A549 (cell line): ENCODE data around the gene REEP6. TPM values are rescaled to one million over a fixed set of nuclear protein-coding genes. Genes with fewer than 3 reads are reported as not detected.

Source experiments
- ATAC-seq, 2 experiments: fragments of 200-7000 bp in 1 of 2; fragments of >200 bp in 1 of 2; cut with Nextera tagmentation in 1 of 2; cut with Tn5 transposase in 1 of 2; 3 replicates each; pipeline versions ENCODE4 v1.8.0 to v1.9.1; 2018 to 2020; ENCODE audit warnings: mild to moderate bottlenecking in 1 of 2, moderate library complexity in 1 of 2
- CTCF ChIA-PET: fragments of 300-600 bp; sonication (Branson Sonifier 250); formaldehyde crosslinking; extraction: SDS; loops from one replicate; lab custom pipeline; 2021; ENCODE audit warnings: antibody characterized with exemption, inconsistent platforms; lab: Yijun Ruan, JAX
- POLR2A ChIA-PET: fragments of 350-600 bp; formaldehyde crosslinking; extraction: SDS; loops from one replicate; lab custom pipeline; 2021; ENCODE audit warnings: antibody characterized with exemption, inconsistent platforms; lab: Yijun Ruan, JAX
- DNase-seq, 2 experiments: peaks; one replicate each; pipeline versions ENCODE4 v3.0.0 to v3.0.0-alpha.2; 2011 to 2016; ENCODE audit warnings: low read depth in 1 of 2, low spot score in 1 of 2
- FAIRE-seq: peaks from 2 replicates; lab custom pipeline; 2011; peaks lifted over from hg19 to GRCh38; lab: Jason Lieb, UNC
- H3K27ac ChIP-seq, 2 experiments: fragments of >200 bp; sonication (Bioruptor Twin); formaldehyde crosslinking; 3 replicates each; pipeline ENCODE4 v1.5.1; 2016 to 2017
- H3K4me1 ChIP-seq: fragments of >200 bp; sonication (Bioruptor Twin); formaldehyde crosslinking; 3 replicates; pipeline ENCODE4 v1.6.1; 2016
- H3K4me2 ChIP-seq: fragments of >200 bp; sonication (Bioruptor Twin); formaldehyde crosslinking; 3 replicates; pipeline ENCODE4 v1.6.1; 2016
- H3K4me3 ChIP-seq: fragments of >200 bp; sonication (Bioruptor Twin); formaldehyde crosslinking; 3 replicates; pipeline ENCODE4 v1.5.1; 2016
- H3K9me3 ChIP-seq: fragments of >200 bp; sonication (Bioruptor Twin); formaldehyde crosslinking; 3 replicates; pipeline ENCODE4 v1.6.1; 2016
- CBX8 ChIP-seq: fragments of 200-600 bp; sonication (generic); IDR thresholded peaks from 2 replicates; pipeline ENCODE4 v1.6.1; 2016
- CTCF ChIP-seq: fragments of >200 bp; sonication (Bioruptor Twin); formaldehyde crosslinking; IDR thresholded peaks from 3 replicates; pipeline ENCODE4 v1.5.1; 2016
- EHF ChIP-seq: fragments of 250-450 bp; sonication (Bioruptor Pico); IDR thresholded peaks from 2 replicates; pipeline ENCODE4 v1.5.0; 2020; ENCODE audit warnings: mild to moderate bottlenecking
- FOXS1 ChIP-seq: fragments of 250-450 bp; sonication (Bioruptor Pico); IDR thresholded peaks from 2 replicates; pipeline ENCODE4 v1.5.0; 2020; ENCODE audit warnings: mild to moderate bottlenecking, moderate library complexity
- GATA3 ChIP-seq: IDR thresholded peaks from 2 replicates; pipeline ENCODE4 v1.6.1; 2012; ENCODE audit warnings: borderline replicate concordance
- HDAC2 ChIP-seq: fragments of 200-600 bp; sonication (generic); IDR thresholded peaks from 2 replicates; pipeline ENCODE4 v1.6.1; 2016
- HES2 ChIP-seq: fragments of >200 bp; sonication (Bioruptor Twin); formaldehyde crosslinking; IDR thresholded peaks from 2 replicates; pipeline ENCODE4 v1.6.1; 2016
- HOXA7 ChIP-seq: fragments of 250-450 bp; sonication (Bioruptor Pico); IDR thresholded peaks from 2 replicates; pipeline ENCODE4 v1.5.0; 2020; ENCODE audit warnings: mild to moderate bottlenecking, moderate library complexity
- NFE2L2 ChIP-seq: fragments of 150-350 bp; conservative IDR thresholded peaks from 2 replicates; pipeline ENCODE4 v1.6.1; 2014; ENCODE audit warnings: low read length
- NPAS2 ChIP-seq: fragments of 250-450 bp; sonication (Bioruptor Pico); IDR thresholded peaks from 2 replicates; pipeline ENCODE4 v1.8.0; 2022; ENCODE audit warnings: mild to moderate bottlenecking, moderate library complexity, borderline replicate concordance
- NR3C1 ChIP-seq: fragments of >200 bp; sonication (Bioruptor Twin); formaldehyde crosslinking; IDR thresholded peaks from 3 replicates; pipeline ENCODE4 v1.6.1; 2017
- RAD21 ChIP-seq, 2 experiments: fragments of >200 bp in 1 of 2; sonication (Bioruptor Twin) in 1 of 2; formaldehyde crosslinking in 1 of 2; IDR thresholded peaks in 1 of 2; conservative IDR thresholded peaks in 1 of 2; 2 replicates in 1 of 2; 3 replicates in 1 of 2; pipeline ENCODE4 v1.6.1; 2012 to 2018; ENCODE audit warnings: inconsistent platforms in 1 of 2
- RCOR1 ChIP-seq: fragments of 150-350 bp; IDR thresholded peaks from 2 replicates; pipeline ENCODE4 v1.6.1; 2014; ENCODE audit warnings: antibody characterized with exemption, low read length, low read depth
- RNF2 ChIP-seq: fragments of 200-600 bp; sonication (generic); IDR thresholded peaks from 2 replicates; pipeline ENCODE4 v1.6.1; 2016; ENCODE audit warnings: low read depth, mild to moderate bottlenecking, antibody characterized with exemption, moderate library complexity, borderline replicate concordance
- SMC3 ChIP-seq: fragments of >200 bp; sonication (Bioruptor Twin); formaldehyde crosslinking; IDR thresholded peaks from 3 replicates; pipeline ENCODE4 v1.6.1; 2018; ENCODE audit warnings: inconsistent platforms
- TFCP2L1 ChIP-seq: fragments of 250-450 bp; sonication (Bioruptor Pico); IDR thresholded peaks from 2 replicates; pipeline ENCODE4 v1.5.0; 2021; ENCODE audit warnings: mild to moderate bottlenecking
- USF2 ChIP-seq: fragments of 450-650 bp; IDR thresholded peaks from 2 replicates; pipeline ENCODE4 v1.6.1; 2014; ENCODE audit warnings: antibody characterized with exemption
- ZFP36 ChIP-seq: fragments of 450-650 bp; IDR thresholded peaks from 2 replicates; pipeline ENCODE4 v1.6.1; 2014; ENCODE audit warnings: borderline replicate concordance; ENCODE audit not compliant: partially characterized antibody
- ZSCAN20 ChIP-seq: fragments of 250-450 bp; sonication (Bioruptor Pico); IDR thresholded peaks from 2 replicates; pipeline ENCODE4 v1.8.0; 2022; ENCODE audit warnings: mild to moderate bottlenecking, moderate library complexity
- WGBS: methylation state at CpG from one replicate; pipeline ENCODE4 v1.1.6; 2017; ENCODE audit errors: missing lambda C conversion rate; 5-methylcytosine and 5-hydroxymethylcytosine counted together
- polyA plus RNA-seq, 4 experiments: library from polyadenylated mRNA; depleted of rRNA in 3 of 4; stranded (reverse); fragments of >200 nt; fragmentation: RNase III in 1 of 4; extraction: RNeasy Plus Mini Kit Qiagen cat#74134 plus additional on column Dnase treatment in 1 of 4; gene quantifications; 2 replicates in 3 of 4; 3 replicates in 1 of 4; pipeline ENCODE4 v1.2.3, GENCODE V29; 2011 to 2017
- TF ChIP-seq, protein P1 (sequence below): IDR thresholded peaks from 2 replicates; pipeline ENCODE4 v1.6.1; 2012; ENCODE audit warnings: low read depth, borderline replicate concordance
- TF ChIP-seq, protein P2 (sequence below): fragments of 200-600 bp; sonication (generic); IDR thresholded peaks from 2 replicates; pipeline ENCODE4 v1.6.1; 2016; ENCODE audit warnings: antibody characterized with exemption, mild to moderate bottlenecking, moderate library complexity

REEP6 gene
- polyA plus RNA-seq, 2 of the 4 experiments (the other 2 are of a cell fraction), result 1.8 to 4.8 TPM

DNA sequence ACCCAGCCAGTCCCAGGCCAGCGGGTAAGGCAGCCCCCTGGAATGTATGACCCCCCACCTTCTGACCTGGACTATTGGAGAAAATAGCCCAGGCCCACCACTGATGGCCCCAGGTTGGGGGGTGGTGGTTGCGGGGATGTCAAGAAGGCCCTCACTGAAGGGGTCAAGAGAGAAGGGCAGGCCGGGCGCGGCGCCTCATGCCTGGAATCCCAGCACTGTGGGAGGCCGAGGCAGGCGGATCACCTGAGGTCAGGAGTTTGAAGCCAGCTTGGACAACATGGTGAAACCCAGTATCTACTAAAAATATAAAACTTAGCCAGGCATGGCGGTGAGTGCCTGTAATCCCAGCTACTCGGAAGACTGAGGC lies 23.3 kb downstream of the REEP6 start:
- H3K4me2 ChIP-seq, result no peak overlapping the region
- H3K27ac ChIP-seq, result peak overlapping the region in 1 of 2 experiments; percentile 95; a peak in 1 of 6 replicates
- CTCF ChIA-PET, result interaction anchor here (0.6 to 1.6 kb wide), 8 partner anchors 13 to 313 kb away, joined by 3 to 6 read pairs (median 4); no protein-coding TSS in a partner anchor
- FAIRE-seq, result no peak
- TF ChIP-seq TFCP2L1 (no peak), EHF (CRISPR knock-in tag) (no peak), SMC3 (no peak), NFE2L2 (no peak), CBX8 (no peak)
- TF ChIP-seq, protein P1, sequence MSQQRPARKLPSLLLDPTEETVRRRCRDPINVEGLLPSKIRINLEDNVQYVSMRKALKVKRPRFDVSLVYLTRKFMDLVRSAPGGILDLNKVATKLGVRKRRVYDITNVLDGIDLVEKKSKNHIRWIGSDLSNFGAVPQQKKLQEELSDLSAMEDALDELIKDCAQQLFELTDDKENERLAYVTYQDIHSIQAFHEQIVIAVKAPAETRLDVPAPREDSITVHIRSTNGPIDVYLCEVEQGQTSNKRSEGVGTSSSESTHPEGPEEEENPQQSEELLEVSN, result no peak
- no peak for ATAC-seq
- H3K4me3 ChIP-seq, result no peak overlapping the region; the same call in 2 of the 3 replicates
- H3K4me1 ChIP-seq, result no peaks in the 10 kb centered on the region
- H3K9me3 ChIP-seq, result no peaks in the 10 kb centered on the region
- POLR2A ChIA-PET, result no interaction called here
- WGBS, result 45% methylated on average over 7 of the region's 10 CpGs
- no peak for DNase-seq

DNA sequence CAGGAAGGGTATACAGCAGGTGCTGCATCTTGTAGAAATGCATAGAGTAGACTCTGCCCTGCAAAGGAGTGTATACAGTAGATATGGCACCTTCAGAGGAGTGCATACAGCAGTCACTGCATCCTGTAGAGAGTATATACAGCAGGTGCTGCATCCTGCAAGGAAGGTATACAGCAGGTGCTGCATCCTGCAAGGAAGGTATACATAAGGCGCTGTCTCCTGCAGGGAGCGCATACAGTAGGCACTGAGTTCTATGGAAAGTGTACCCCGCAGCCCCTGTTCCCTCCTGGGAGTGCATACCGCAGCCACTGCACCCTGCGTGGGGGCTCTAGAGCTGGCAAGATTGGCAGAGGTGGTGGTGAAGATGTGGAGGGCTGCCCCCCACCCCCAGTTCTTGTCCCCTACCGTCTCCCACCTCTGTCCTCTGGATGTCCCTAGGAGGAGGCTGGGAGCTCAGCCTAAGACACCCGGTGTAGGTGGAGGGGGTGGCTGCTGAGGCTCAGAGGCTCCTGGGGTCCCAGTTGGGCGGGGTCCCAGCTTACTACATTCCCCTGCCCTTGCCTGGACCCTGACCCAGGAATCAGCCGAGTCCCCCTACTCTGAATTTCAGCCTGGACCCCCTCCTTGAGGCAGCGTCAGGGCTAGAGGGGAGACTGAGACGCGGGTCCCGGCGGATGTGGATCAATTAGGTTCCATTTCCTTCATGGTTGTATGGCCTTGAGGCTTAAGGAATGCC lies 24.2 kb downstream of the REEP6 start:
- no peak overlapping the region for H3K4me2 ChIP-seq
- TF ChIP-seq RNF2 (no peak), NR3C1 (no peak), NPAS2 (CRISPR knock-in tag) (no peak), HDAC2 (no peak), GATA3 (no peak), CTCF (no peak)
- POLR2A ChIA-PET, result no interaction called here
- 72% methylated on average over 11 of the region's 14 CpGs for WGBS
- CTCF ChIA-PET, result interaction anchor here (0.5 to 1.6 kb wide), 7 partner anchors 12 to 312 kb away, joined by 3 to 6 read pairs (median 4); no protein-coding TSS in a partner anchor
- no peak overlapping the region for H3K27ac ChIP-seq
- no peak for DNase-seq
- H3K4me3 ChIP-seq, result no peak overlapping the region
- no peak for ATAC-seq
- no peak for FAIRE-seq
- H3K4me1 ChIP-seq, result no peaks in the 10 kb centered on the region
- H3K9me3 ChIP-seq, result no peaks in the 10 kb centered on the region

- FAIRE-seq (no peak), ATAC-seq (no peak), DNase-seq (peak in 1 of 2 experiments; percentile 38)
- TF ChIP-seq USF2 (0 out of 2 replicates have a peak, but pooled peaks have one; percentile 24), ZSCAN20 (no peak)
- ChIA-PET CTCF (interaction anchor here (1.1 kb wide), 1 partner anchor 30 kb away, joined by 4 read pairs; no protein-coding TSS in a partner anchor), POLR2A (no interaction called here)
- no peak overlapping the region for H3K4me2 ChIP-seq
- no peaks in the 10 kb centered on the region for H3K9me3 ChIP-seq
- no peak overlapping the region for H3K4me3 ChIP-seq
- H3K4me1 ChIP-seq, result no peaks in the 10 kb centered on the region
- H3K27ac ChIP-seq, result no peak overlapping the region
- 61% methylated on average over 8 of the region's 8 CpGs for WGBS
These were observed 25.4 kb downstream of the REEP6 start for GRCh38 chr19:1516395-1516753.

- ATAC-seq, result no peak
- ChIA-PET CTCF (interaction anchor here (0.7 kb wide), 1 partner anchor 28 kb away, joined by 3 read pairs; no protein-coding TSS in a partner anchor), POLR2A (no interaction called here)
- Histone ChIP-seq H3K4me2 (no peak overlapping the region), H3K9me3 (no peaks in the 10 kb centered on the region), H3K4me1 (no peaks in the 10 kb centered on the region), H3K4me3 (no peak overlapping the region), H3K27ac (no peak overlapping the region)
- FAIRE-seq, result no peak
- WGBS, result 55% methylated on average over 4 of the region's 4 CpGs
- no peak for DNase-seq
- no peak for TF ChIP-seq ZFP36
- TF ChIP-seq FOXS1 (CRISPR knock-in tag), result no peak
- no peak for TF ChIP-seq HOXA7
- TF ChIP-seq, protein P2, sequence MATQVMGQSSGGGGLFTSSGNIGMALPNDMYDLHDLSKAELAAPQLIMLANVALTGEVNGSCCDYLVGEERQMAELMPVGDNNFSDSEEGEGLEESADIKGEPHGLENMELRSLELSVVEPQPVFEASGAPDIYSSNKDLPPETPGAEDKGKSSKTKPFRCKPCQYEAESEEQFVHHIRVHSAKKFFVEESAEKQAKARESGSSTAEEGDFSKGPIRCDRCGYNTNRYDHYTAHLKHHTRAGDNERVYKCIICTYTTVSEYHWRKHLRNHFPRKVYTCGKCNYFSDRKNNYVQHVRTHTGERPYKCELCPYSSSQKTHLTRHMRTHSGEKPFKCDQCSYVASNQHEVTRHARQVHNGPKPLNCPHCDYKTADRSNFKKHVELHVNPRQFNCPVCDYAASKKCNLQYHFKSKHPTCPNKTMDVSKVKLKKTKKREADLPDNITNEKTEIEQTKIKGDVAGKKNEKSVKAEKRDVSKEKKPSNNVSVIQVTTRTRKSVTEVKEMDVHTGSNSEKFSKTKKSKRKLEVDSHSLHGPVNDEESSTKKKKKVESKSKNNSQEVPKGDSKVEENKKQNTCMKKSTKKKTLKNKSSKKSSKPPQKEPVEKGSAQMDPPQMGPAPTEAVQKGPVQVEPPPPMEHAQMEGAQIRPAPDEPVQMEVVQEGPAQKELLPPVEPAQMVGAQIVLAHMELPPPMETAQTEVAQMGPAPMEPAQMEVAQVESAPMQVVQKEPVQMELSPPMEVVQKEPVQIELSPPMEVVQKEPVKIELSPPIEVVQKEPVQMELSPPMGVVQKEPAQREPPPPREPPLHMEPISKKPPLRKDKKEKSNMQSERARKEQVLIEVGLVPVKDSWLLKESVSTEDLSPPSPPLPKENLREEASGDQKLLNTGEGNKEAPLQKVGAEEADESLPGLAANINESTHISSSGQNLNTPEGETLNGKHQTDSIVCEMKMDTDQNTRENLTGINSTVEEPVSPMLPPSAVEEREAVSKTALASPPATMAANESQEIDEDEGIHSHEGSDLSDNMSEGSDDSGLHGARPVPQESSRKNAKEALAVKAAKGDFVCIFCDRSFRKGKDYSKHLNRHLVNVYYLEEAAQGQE, result no peak
- TF ChIP-seq NFE2L2, result no peak
- TF ChIP-seq RNF2, result no peak
- TF ChIP-seq RAD21 (conservative IDR thresholded peaks at IDR 0.05 in 1 of 2, IDR thresholded peaks at IDR 0.05 in 1 of 2), result no peak
- no peak for TF ChIP-seq HES2
- no peak for TF ChIP-seq NR3C1
- no peak for TF ChIP-seq RCOR1
These were observed 27.5 kb downstream of the REEP6 start for GRCh38 chr19:1518471-1518870.
